Ishikawa (cell line): ENCODE results near the gene CLTA.

Source experiments
- CEBPB ChIP-seq: IDR thresholded peaks from 2 replicates; pipeline ENCODE4 v1.6.1; 2012
- CREB1 ChIP-seq: IDR thresholded peaks from 2 replicates; pipeline ENCODE4 v1.6.1; 2012; ENCODE audit warnings: low read depth
- EGR1 ChIP-seq: IDR thresholded peaks from 2 replicates; pipeline ENCODE4 v1.6.1; 2012
- EP300 ChIP-seq: IDR thresholded peaks from 2 replicates; pipeline ENCODE4 v1.6.1; 2012; ENCODE audit warnings: borderline replicate concordance
- FOXM1 ChIP-seq: IDR thresholded peaks from 2 replicates; pipeline ENCODE4 v1.6.1; 2012; ENCODE audit warnings: low read depth, borderline replicate concordance
- NFIC ChIP-seq: IDR thresholded peaks from 2 replicates; pipeline ENCODE4 v1.6.1; 2012
- RAD21 ChIP-seq: IDR thresholded peaks from 2 replicates; pipeline ENCODE4 v1.6.1; 2012; ENCODE audit warnings: low read depth
- TAF1 ChIP-seq: IDR thresholded peaks from 2 replicates; pipeline ENCODE4 v1.6.1; 2012; ENCODE audit warnings: low read depth, mild to moderate bottlenecking
- TCF12 ChIP-seq: IDR thresholded peaks from 2 replicates; pipeline ENCODE4 v1.6.1; 2012; ENCODE audit warnings: low read depth
- TEAD4 ChIP-seq: IDR thresholded peaks from 2 replicates; pipeline ENCODE4 v1.6.1; 2012
- YY1 ChIP-seq: IDR thresholded peaks from 2 replicates; pipeline ENCODE4 v1.6.1; 2012; ENCODE audit warnings: low read depth
- ZBTB7A ChIP-seq: IDR thresholded peaks from 2 replicates; pipeline ENCODE4 v1.6.1; 2012; ENCODE audit warnings: low read depth
- TF ChIP-seq, protein P1 (sequence below): IDR thresholded peaks from 2 replicates; pipeline ENCODE4 v1.6.1; 2012; ENCODE audit warnings: low read depth, mild to moderate bottlenecking
- TF ChIP-seq, protein P2 (sequence below): IDR thresholded peaks from 2 replicates; pipeline ENCODE4 v1.6.1; 2012
- TF ChIP-seq, protein P3 (sequence below): IDR thresholded peaks from 2 replicates; pipeline ENCODE4 v1.6.1; 2012

Gene CLTA

DNA sequence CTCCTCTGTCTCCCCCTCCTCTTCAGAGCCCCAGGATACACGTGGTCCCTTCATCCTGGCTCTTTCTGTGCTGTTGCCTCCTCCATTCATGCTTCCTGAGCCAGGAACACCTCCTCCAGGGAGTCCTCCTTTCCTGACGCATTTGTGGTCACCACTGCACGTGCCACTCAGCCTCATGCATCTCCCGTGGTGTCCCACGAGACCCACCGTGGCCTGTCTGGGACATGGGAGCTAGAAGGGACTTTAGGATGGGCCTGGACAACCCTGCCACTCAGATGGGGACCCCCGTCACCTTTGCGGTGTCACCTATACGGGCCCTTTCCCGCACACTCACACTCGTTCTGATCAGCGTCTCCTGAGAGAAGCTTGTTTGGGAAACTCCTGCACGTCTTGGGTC is 47.5 kb upstream of the CLTA start:
- TF ChIP-seq TEAD4 = no peak
- TF ChIP-seq, protein P1, sequence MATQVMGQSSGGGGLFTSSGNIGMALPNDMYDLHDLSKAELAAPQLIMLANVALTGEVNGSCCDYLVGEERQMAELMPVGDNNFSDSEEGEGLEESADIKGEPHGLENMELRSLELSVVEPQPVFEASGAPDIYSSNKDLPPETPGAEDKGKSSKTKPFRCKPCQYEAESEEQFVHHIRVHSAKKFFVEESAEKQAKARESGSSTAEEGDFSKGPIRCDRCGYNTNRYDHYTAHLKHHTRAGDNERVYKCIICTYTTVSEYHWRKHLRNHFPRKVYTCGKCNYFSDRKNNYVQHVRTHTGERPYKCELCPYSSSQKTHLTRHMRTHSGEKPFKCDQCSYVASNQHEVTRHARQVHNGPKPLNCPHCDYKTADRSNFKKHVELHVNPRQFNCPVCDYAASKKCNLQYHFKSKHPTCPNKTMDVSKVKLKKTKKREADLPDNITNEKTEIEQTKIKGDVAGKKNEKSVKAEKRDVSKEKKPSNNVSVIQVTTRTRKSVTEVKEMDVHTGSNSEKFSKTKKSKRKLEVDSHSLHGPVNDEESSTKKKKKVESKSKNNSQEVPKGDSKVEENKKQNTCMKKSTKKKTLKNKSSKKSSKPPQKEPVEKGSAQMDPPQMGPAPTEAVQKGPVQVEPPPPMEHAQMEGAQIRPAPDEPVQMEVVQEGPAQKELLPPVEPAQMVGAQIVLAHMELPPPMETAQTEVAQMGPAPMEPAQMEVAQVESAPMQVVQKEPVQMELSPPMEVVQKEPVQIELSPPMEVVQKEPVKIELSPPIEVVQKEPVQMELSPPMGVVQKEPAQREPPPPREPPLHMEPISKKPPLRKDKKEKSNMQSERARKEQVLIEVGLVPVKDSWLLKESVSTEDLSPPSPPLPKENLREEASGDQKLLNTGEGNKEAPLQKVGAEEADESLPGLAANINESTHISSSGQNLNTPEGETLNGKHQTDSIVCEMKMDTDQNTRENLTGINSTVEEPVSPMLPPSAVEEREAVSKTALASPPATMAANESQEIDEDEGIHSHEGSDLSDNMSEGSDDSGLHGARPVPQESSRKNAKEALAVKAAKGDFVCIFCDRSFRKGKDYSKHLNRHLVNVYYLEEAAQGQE = no peak

DNA sequence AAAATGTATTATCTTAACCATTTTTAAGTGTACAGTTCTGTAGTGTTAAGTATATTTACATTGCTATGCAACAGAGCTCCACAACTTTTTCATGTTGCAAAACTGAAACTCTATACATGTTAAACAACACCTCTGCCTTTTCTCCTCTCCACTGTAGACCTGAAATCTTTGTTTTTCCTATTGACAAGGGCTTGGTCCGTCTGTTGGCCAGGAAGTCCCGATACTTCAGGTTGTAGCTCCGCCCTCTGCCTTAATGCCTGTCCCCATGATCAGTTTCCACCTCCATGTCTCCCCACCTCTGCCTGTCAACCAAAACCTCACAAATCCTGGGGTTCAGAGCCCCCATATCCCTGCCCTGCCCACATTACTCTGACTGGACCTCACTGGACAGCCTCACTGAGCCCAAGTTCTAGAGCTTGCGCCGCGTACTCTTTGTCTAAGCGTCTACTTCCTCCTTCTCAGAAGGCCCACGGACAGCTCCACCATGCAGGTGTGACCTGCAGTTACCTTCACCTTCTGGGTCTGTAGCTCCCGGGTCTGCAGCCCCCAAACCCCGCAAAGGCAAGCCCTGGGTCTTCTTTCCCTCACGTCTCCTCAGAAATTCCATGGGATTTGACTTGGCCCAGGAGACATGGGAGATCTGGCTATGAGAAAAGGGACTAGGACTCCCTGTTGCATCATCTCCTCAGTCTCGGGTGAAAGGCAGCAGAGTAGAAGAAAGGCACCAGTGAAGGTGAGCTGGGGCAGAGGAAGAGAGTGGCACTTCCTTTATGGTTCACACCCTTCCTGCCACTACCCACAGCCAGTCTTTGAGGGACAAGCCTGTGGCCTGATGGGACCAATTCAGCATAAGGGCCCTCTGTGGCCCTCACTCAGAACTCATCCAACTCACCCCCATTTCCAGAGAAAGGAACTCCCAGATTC is 46.1 kb upstream of the CLTA start:
- TF ChIP-seq EP300 (no peak), CREB1 (no peak), TCF12 (no peak), CEBPB (no peak), TAF1 (no peak), EGR1 (no peak), NFIC (no peak), TEAD4 (no peak), RAD21 (no peak), YY1 (no peak), ZBTB7A (no peak)
- TF ChIP-seq, protein P2, sequence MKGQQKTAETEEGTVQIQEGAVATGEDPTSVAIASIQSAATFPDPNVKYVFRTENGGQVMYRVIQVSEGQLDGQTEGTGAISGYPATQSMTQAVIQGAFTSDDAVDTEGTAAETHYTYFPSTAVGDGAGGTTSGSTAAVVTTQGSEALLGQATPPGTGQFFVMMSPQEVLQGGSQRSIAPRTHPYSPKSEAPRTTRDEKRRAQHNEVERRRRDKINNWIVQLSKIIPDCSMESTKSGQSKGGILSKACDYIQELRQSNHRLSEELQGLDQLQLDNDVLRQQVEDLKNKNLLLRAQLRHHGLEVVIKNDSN = no peak
- TF ChIP-seq, protein P3, sequence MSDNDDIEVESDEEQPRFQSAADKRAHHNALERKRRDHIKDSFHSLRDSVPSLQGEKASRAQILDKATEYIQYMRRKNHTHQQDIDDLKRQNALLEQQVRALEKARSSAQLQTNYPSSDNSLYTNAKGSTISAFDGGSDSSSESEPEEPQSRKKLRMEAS = no peak

DNA sequence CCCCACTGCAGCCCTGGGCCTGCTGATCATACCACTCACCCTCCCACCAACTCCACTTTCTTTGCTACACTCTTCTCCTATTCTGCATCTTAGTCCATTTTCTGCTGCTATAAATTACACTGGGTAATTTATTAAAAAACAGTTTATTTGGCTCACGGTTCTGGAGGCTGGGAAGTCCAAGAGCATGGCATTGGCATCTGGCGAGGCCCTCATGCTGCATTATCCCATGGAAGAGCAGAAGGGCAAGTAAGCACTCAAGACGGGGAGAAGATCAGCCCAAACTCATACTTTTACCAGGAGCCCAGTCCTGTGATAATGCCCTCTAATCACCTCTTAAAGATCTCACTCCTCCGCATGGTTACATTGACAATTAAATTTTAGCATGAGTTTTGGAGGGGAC is 44.8 kb upstream of the CLTA start:
- no peak for TF ChIP-seq RAD21

DNA sequence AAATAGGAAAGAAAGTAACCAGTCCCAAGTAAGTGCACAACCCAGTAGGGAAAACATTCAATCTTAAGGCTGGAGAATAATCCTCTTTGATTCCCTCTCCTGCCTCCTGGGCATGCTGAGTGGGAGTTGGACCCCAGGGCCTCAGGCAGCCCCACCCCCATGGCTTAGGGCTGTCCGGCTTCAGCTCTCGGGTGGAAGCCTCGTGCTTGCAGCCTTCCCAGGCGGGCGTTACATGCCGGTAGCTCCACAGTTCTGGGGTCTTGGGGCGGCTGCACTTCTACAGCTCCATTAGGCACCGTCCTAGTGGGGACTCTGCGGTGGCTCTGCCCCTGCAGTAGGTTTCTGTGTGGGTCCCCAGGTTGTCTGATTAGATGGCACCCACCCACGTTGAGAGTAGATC is 44.1 kb upstream of the CLTA start:
- TF ChIP-seq CEBPB = no peak
- TF ChIP-seq TCF12 = no peak
- TF ChIP-seq, protein P3 = no peak
- TF ChIP-seq, protein P1 = no peak
- TF ChIP-seq CREB1 = no peak
- TF ChIP-seq YY1 = no peak

DNA sequence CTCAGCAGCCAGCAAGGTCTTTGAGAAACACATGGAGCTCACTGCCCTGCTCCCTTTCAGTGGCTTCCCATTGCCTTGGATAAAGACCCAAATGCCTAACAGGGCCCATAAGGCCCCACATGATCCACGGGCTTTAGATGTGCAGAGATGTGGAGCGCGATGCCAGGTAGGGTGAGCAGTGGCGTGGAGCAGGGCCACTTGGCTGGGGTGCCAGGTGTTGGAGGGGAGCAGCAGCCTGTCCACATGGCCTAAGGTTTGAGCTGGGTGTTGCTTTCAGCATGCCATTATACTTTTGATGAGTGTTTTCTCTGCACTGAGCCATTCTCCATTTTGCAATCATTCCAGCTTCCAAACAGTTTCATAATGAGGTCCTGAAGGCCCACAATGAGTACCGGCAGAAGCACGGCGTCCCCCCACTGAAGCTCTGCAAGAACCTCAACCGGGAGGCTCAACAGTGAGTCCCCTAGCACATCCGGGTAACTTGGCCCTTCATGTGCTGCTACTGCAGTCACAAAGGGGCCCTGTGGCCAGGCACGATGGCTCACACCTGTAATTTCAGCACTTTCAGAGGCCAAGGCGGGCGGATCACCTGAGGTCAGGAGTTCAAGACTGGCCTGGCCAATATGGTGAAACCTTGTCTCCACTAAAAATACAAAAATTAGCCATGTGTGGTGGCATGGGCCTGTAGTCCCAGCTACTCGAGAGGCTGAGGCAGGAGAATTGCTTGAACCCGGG is 43.1 kb upstream of the CLTA start:
- TF ChIP-seq YY1 = no peak
- no peak for TF ChIP-seq EGR1
- TF ChIP-seq, protein P2 = no peak
- no peak for TF ChIP-seq TEAD4
- TF ChIP-seq, protein P1 = no peak
- TF ChIP-seq NFIC = no peak
- no peak for TF ChIP-seq ZBTB7A
- no peak for TF ChIP-seq TAF1
- TF ChIP-seq FOXM1 = no peak
- no peak for TF ChIP-seq CEBPB
- TF ChIP-seq TCF12 = no peak
- no peak for TF ChIP-seq EP300
- TF ChIP-seq CREB1 = no peak
- TF ChIP-seq, protein P3 = no peak
- TF ChIP-seq RAD21 = no peak
